Measurements from ENCODE around the gene SFXN3. TPM values are rescaled to one million over a fixed set of nuclear protein-coding genes. Genes with fewer than 3 reads are reported as not detected.

Gene SFXN3
- total RNA-seq, 1 donor from 2014 or later: 17.1 TPM

- Mint-ChIP-seq H3K4me1 (peaks cover 24% of the 10 kb centered on the region), H3K36me3 (peaks cover 15% of the 10 kb centered on the region), H3K9me3 (no peaks in the 10 kb centered on the region), H3K27ac (no peak overlapping the region), H3K27me3 (ENCODE audit: low read depth) (no peaks in the 10 kb centered on the region), H3K4me3 (peak overlapping the region; percentile 43)
- DNase-seq (ENCODE audit: low spot score in 2 of 2, unreplicated experiment in 2 of 2): no peak
- TF ChIP-seq, protein P1, sequence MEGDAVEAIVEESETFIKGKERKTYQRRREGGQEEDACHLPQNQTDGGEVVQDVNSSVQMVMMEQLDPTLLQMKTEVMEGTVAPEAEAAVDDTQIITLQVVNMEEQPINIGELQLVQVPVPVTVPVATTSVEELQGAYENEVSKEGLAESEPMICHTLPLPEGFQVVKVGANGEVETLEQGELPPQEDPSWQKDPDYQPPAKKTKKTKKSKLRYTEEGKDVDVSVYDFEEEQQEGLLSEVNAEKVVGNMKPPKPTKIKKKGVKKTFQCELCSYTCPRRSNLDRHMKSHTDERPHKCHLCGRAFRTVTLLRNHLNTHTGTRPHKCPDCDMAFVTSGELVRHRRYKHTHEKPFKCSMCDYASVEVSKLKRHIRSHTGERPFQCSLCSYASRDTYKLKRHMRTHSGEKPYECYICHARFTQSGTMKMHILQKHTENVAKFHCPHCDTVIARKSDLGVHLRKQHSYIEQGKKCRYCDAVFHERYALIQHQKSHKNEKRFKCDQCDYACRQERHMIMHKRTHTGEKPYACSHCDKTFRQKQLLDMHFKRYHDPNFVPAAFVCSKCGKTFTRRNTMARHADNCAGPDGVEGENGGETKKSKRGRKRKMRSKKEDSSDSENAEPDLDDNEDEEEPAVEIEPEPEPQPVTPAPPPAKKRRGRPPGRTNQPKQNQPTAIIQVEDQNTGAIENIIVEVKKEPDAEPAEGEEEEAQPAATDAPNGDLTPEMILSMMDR (IDR thresholded peaks at IDR 0.05; ENCODE audit: unreplicated experiment): no peak
Measured at GRCh38 chr10:100989088-100989487, 41.9 kb upstream of the SFXN3 start.

- no peak for DNase-seq (ENCODE audit: low spot score in 2 of 2, unreplicated experiment in 2 of 2)
- Mint-ChIP-seq H3K9me3 (no peaks in the 10 kb centered on the region), H3K27ac (peak overlapping the region; percentile 80), H3K27me3 (ENCODE audit: low read depth) (no peaks in the 10 kb centered on the region), H3K4me1 (peaks cover 34% of the 10 kb centered on the region), H3K4me3 (no peak overlapping the region), H3K36me3 (peaks cover 15% of the 10 kb centered on the region)
- TF ChIP-seq, protein P1 (IDR thresholded peaks at IDR 0.05; ENCODE audit: unreplicated experiment): peak; percentile 70
Measured at GRCh38 chr10:100993986-100994708, 36.9 kb upstream of the SFXN3 start.

DNA sequence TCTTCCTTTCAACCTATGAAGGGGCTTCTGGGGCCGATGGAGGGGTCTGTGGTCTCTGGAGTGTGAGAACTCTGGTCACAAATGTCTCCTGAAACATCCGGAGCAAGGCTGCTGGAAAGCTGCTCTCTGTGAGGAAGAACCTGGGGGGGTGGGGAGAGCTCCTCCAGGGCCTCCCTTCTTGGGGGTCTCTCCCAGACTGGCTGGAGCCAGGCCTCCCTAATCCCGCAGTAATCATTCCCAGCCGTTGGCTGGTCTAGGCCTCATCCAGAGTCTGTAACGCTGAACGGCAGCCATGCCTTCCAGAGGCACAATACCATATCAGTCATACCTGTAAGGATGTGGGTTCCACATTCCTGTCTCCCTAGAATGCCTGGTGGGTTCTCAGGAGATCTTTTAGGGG lies 35.9 kb upstream of the SFXN3 start:
- TF ChIP-seq, protein P1 (IDR thresholded peaks at IDR 0.05; ENCODE audit: unreplicated experiment): no peak
- H3K27ac Mint-ChIP-seq: peak overlapping the region; percentile 80

DNA sequence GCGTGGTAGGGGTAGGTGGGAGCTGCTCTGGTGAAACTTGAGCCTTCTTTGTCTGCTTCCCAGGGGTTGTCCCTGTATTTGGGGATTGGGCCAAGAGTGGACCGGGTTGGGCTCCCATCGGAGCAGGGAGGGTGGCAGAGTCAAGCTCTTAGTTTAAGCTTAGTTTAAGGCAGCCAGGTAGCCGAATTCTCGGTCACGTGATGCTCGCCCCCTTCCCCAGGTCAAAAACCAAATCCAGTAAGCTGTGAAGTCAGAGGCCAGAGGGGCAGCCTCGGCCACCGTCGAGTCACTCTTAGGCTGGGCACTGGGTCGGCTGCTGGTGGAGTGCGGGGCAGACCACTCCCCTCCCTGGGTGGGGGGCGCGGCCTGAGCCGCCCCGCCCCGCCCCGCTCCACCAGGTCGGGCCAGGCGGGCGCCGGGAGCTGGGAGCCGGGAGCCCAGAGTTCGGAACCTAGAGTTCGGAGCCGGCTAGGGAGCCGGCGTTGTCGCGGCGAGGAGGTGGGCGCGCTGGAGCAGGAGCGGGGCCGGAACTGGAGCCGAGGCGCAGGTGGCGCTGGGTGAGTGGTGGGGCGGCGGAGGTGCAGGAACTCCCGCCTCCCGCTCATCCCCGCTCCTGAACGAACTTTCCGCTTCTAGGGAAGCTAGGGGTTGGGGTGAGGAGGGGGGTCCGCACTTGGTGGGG lies 34.2 kb upstream of the SFXN3 start:
- H3K4me3 Mint-ChIP-seq: peak overlapping the region; percentile 84
- TF ChIP-seq, protein P1 (IDR thresholded peaks at IDR 0.05; ENCODE audit: unreplicated experiment): no peak
- H3K9me3 Mint-ChIP-seq: no peaks in the 10 kb centered on the region
- H3K27me3 Mint-ChIP-seq (ENCODE audit: low read depth): no peaks in the 10 kb centered on the region
- DNase-seq (ENCODE audit: low spot score in 2 of 2, unreplicated experiment in 2 of 2): peak in 1 of 2 experiments; percentile 63
- H3K36me3 Mint-ChIP-seq: peaks cover 2% of the 10 kb centered on the region
- peaks cover 45% of the 10 kb centered on the region for H3K4me1 Mint-ChIP-seq
- H3K27ac Mint-ChIP-seq: peak overlapping the region; percentile 94

More for the DNA sequence above, 35.9 kb upstream of the SFXN3 start:
- H3K4me1 Mint-ChIP-seq: peaks cover 34% of the 10 kb centered on the region
- peaks cover 13% of the 10 kb centered on the region for H3K36me3 Mint-ChIP-seq
- no peaks in the 10 kb centered on the region for H3K27me3 Mint-ChIP-seq (ENCODE audit: low read depth)
- peak overlapping the region; percentile 84 for H3K4me3 Mint-ChIP-seq
- no peak for DNase-seq (ENCODE audit: low spot score in 2 of 2, unreplicated experiment in 2 of 2)
- H3K9me3 Mint-ChIP-seq: no peaks in the 10 kb centered on the region

DNA sequence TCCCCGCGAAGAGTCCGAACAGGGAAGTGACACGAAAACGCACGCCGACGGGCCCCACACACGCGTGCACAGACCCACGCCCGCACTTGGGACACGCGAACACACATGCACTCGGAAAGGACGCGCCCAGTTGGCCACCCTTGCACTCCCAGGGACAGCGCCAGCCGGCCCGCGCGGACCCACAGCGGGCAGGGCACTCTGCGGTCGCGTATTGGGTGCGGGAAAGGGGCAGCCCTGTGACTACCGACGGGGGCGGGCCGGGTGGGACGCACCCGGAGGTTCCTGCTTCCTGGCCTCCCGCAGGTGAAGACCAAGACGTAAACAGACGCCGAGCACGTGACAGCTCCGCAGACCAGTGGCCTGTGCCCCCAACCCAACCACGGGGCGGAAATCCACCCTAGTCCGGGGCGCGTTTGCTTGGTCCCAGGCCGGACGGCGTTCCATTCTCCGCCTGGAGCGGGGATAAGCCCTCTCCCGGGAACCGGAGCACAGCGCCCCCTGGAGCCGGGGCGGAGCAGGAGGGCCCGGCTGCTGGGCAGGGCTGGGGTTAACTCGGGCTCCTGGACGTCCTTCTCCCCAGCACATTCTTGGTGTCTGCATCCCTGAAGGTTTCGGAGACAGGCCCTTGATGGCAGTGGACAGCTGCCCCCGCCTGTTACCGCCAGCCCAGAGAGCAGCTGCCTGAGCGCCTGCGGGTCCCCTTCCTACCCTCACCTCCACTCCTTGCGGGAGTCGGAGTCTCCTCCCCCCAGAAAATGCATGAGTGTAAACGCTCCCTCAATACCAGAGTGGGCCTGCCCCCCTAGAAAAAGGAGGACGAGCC lies 33.5 kb upstream of the SFXN3 start:
- H3K27me3 Mint-ChIP-seq (ENCODE audit: low read depth): no peaks in the 10 kb centered on the region
- peak; percentile 65 to 85 for DNase-seq (ENCODE audit: low spot score in 2 of 2, unreplicated experiment in 2 of 2)
- H3K9me3 Mint-ChIP-seq: no peaks in the 10 kb centered on the region
- peaks cover 50% of the 10 kb centered on the region for H3K4me1 Mint-ChIP-seq
- H3K27ac Mint-ChIP-seq: peak overlapping the region; percentile 98
- TF ChIP-seq, protein P1 (IDR thresholded peaks at IDR 0.05; ENCODE audit: unreplicated experiment): peak; percentile 91
- peak overlapping the region; percentile 84 for H3K4me3 Mint-ChIP-seq
- H3K36me3 Mint-ChIP-seq: peaks cover 2% of the 10 kb centered on the region
